Colonic mucosa (tissue), 4 donors: Measurements from ENCODE around the gene KIF5B. TPM values are rescaled to one million over a fixed set of nuclear protein-coding genes. Genes with fewer than 3 reads are reported as not detected.

Experiments
- DNase-seq: peaks from one replicate; pipeline ENCODE4 v3.0.0-alpha.2; 2020
- H3K27ac ChIP-seq: fragments of 200-600 bp; one replicate; pipeline ENCODE4 v1.8.0; 2021
- H3K27me3 ChIP-seq: fragments of 200-600 bp; one replicate; pipeline ENCODE4 v1.8.0; 2021
- H3K36me3 ChIP-seq: fragments of 200-600 bp; one replicate; pipeline ENCODE4 v1.8.0; 2021
- H3K4me1 ChIP-seq: fragments of 200-600 bp; one replicate; pipeline ENCODE4 v1.8.0; 2021; ENCODE audit warnings: mild to moderate bottlenecking
- H3K4me3 ChIP-seq: fragments of 200-600 bp; one replicate; pipeline ENCODE4 v1.8.0; 2021
- H3K9ac ChIP-seq, 2 donors: one replicate each; pipeline ENCODE4 v1.7.0; 2013; ENCODE audit warnings: control low read depth in 2 of 2, low read depth in 2 of 2, low read length in 2 of 2
- H3K9me3 ChIP-seq: fragments of 200-600 bp; one replicate; pipeline ENCODE4 v1.8.0; 2021
- intact Hi-C: fragments of 100-400 bp; cut with DNase I; formaldehyde crosslinking; loops from one replicate; pipeline ENCODE4 v1.14.1; 2022
- total RNA-seq, 2 donors: library from RNA; stranded (reverse); fragmentation: NEBNext Ultra II Directional in 1 of 2; extraction: Animal tissue kit (Norgen Biotek cat#: 25700) in 1 of 2; gene quantifications; one replicate each; pipeline ENCODE4 v1.2.1, GENCODE V29; 2021
- TF ChIP-seq, protein P1 (sequence below): fragments of 200-600 bp; IDR thresholded peaks from one replicate; pipeline ENCODE4 v1.8.0; 2022; ENCODE audit warnings: antibody characterized with exemption, mild to moderate bottlenecking
- donor health status: healthy.
- donor health status: DM: no; HTN: no; CAD: no.
- donor health status: DM: no; HTN: no; CAD: no.

KIF5B gene
- total RNA-seq, 2 donors from 2014 or later, result 119 to 153 TPM

DNA sequence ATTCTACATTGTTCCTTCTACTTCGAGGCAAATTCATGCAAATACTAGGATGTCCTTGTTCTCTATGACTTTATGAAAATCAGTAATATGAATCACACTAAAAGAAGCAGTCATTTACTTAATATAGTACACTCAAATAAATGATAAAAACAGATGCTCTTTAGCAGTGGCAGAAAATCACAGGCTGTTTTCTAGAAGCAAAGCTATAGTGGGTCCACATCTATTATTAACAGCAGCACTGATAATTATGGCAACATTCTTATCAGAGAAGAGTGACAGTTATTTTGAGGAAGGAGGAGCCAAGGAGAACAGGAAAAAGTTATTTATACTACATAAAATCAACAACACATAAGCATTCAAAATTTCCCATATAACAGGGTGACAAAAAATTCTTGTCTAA lies 16.5 kb downstream of the KIF5B start:
- peaks cover 7% of the 10 kb centered on the region for H3K36me3 ChIP-seq
- intact Hi-C loops, result loop anchor here (10.0 kb wide), 1 partner anchor 195 kb away; no protein-coding TSS in a partner anchor

DNA sequence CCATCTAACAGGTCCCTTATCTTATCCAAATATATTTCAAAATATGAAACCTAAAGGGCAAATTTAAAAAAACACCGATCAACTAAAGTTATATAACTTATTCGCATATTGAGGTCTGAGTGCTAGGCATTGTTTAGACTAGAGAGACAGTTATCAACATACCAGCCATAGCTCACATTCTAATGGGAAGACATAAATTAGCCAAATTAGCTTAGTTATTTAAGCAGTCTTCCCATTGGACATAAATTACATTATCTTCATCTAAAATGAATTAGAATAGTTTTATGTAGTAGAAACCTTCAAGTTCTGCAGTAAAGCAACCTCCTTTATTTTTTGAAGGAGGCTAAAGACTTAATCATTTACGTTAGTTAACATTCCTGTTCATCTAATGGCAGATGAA lies 17.4 kb downstream of the KIF5B start:
- Histone ChIP-seq H3K27ac (no peak overlapping the region), H3K27me3 (no peaks in the 10 kb centered on the region), H3K36me3 (peaks cover 11% of the 10 kb centered on the region), H3K9me3 (no peaks in the 10 kb centered on the region), H3K4me1 (no peaks in the 10 kb centered on the region), H3K9ac (no peak overlapping the region), H3K4me3 (no peak overlapping the region)
- intact Hi-C loops, result loop anchor here (10.0 kb wide), 1 partner anchor 194 kb away; no protein-coding TSS in a partner anchor
- DNase-seq, result no peak
- TF ChIP-seq, protein P1, sequence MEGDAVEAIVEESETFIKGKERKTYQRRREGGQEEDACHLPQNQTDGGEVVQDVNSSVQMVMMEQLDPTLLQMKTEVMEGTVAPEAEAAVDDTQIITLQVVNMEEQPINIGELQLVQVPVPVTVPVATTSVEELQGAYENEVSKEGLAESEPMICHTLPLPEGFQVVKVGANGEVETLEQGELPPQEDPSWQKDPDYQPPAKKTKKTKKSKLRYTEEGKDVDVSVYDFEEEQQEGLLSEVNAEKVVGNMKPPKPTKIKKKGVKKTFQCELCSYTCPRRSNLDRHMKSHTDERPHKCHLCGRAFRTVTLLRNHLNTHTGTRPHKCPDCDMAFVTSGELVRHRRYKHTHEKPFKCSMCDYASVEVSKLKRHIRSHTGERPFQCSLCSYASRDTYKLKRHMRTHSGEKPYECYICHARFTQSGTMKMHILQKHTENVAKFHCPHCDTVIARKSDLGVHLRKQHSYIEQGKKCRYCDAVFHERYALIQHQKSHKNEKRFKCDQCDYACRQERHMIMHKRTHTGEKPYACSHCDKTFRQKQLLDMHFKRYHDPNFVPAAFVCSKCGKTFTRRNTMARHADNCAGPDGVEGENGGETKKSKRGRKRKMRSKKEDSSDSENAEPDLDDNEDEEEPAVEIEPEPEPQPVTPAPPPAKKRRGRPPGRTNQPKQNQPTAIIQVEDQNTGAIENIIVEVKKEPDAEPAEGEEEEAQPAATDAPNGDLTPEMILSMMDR, result no peak

More for the DNA sequence above, 16.5 kb downstream of the KIF5B start:
- Histone ChIP-seq H3K27me3 (no peaks in the 10 kb centered on the region), H3K9me3 (no peaks in the 10 kb centered on the region), H3K27ac (no peak overlapping the region), H3K4me3 (no peak overlapping the region), H3K4me1 (no peaks in the 10 kb centered on the region), H3K9ac (no peak overlapping the region)
- DNase-seq, result no peak
- TF ChIP-seq, protein P1, result no peak

DNA sequence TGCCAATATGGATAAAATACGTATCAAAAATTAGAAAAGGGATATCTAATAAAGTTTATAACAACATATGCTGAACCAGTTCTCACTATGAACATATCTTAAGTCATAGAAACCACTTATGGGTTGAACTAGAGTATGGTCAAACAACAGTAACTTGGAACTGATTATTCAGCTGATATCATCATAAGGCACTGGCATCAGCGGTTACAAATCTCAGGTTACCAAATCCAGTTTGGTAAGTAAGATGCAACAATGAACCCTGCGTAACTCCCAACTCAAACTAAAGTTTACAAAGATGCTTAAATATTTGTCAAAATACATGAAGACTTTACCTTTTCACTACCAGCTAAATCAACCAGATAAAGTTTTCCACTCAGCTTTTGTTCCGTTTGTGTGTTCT lies 19.3 kb downstream of the KIF5B start:
- no peaks in the 10 kb centered on the region for H3K27me3 ChIP-seq
- peaks cover 19% of the 10 kb centered on the region for H3K36me3 ChIP-seq
- H3K27ac ChIP-seq, result no peak overlapping the region
- H3K4me3 ChIP-seq, result no peak overlapping the region
- intact Hi-C loops, result loop anchor here (10.0 kb wide), 1 partner anchor 192 kb away; no protein-coding TSS in a partner anchor
- H3K9ac ChIP-seq, result no peak overlapping the region
- H3K4me1 ChIP-seq, result no peaks in the 10 kb centered on the region
- no peak for DNase-seq
- H3K9me3 ChIP-seq, result no peaks in the 10 kb centered on the region
- TF ChIP-seq, protein P1, result no peak

DNA sequence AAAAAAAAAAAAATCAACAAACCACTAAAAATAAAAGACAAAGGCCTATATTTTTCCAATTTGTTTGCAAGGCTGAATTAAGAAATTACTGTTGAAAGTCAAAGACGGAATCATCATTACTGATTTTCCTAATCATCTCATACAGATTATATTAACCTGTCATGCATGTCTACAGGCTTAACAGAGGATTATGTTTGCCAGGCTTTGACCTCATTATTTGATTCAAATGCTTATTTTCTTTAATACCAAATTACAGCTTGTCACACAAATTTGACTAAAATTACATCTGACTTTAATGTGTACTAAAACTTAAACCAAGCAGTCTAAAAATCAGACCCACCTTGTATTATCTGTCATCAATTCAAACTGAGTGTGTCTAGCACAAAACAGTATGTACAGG lies 21.2 kb downstream of the KIF5B start:
- H3K9me3 ChIP-seq, result no peaks in the 10 kb centered on the region
- H3K27me3 ChIP-seq, result no peaks in the 10 kb centered on the region
- H3K27ac ChIP-seq, result no peak overlapping the region
- H3K9ac ChIP-seq, result no peak overlapping the region
- intact Hi-C loops, result loop anchor here (10.0 kb wide), 1 partner anchor 190 kb away; no protein-coding TSS in a partner anchor
- H3K4me3 ChIP-seq, result no peak overlapping the region
- DNase-seq, result no peak
- peaks cover 19% of the 10 kb centered on the region for H3K36me3 ChIP-seq
- TF ChIP-seq, protein P1, result no peak
- no peaks in the 10 kb centered on the region for H3K4me1 ChIP-seq

DNA sequence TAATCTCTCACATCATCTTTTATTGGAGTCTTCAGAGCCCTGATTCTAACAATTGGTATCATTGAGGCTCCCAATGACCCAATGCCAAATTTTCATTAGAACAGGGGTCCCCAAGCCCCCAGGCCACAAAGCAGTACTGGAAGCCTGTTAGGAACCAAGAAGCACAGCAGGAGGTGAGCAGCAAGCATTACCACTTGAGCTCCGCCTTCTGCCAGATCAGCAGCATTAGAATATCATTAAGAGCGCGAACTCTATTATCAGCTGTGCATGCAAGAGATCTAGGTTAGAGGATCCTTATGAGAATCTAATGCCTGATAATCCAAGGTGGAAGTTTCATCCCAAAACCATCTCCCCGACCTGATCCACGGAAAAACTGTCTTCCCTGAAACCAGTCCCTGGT lies 23.1 kb downstream of the KIF5B start:
- no peak for DNase-seq
- no peaks in the 10 kb centered on the region for H3K4me1 ChIP-seq
- TF ChIP-seq, protein P1, result no peak
- H3K9me3 ChIP-seq, result no peaks in the 10 kb centered on the region
- intact Hi-C loops, result loop anchor here (10.0 kb wide), 1 partner anchor 188 kb away; no protein-coding TSS in a partner anchor
- H3K9ac ChIP-seq, result no peak overlapping the region
- H3K4me3 ChIP-seq, result no peak overlapping the region
- H3K27ac ChIP-seq, result no peak overlapping the region
- H3K36me3 ChIP-seq, result peaks cover 26% of the 10 kb centered on the region
- H3K27me3 ChIP-seq, result no peaks in the 10 kb centered on the region
